Adrenal gland (tissue), 12 donors: ENCODE measurements around the gene TENT4A. TPM values are rescaled to one million over a fixed set of nuclear protein-coding genes. Genes with fewer than 3 reads are reported as not detected.
A peak's percentile ranks its signal among the peaks of the same experiment; 100 is the strongest.

ENCODE experiments used
- DNase-seq, 7 donors: peaks; one replicate each; pipeline ENCODE4 v3.0.0-alpha.2; 2019 to 2020
- H3K27ac ChIP-seq, 5 donors: fragments of 200-600 bp; sonication (generic) in 4 of 5; 1 replicate in 3 of 5; 2 replicates in 2 of 5; pipeline versions ENCODE4 v1.5.1 to v1.8.0; 2016 to 2020; ENCODE audit warnings: mild to moderate bottlenecking in 1 of 5
- H3K27me3 ChIP-seq: fragments of 200-600 bp; 2 replicates; pipeline ENCODE4 v1.8.0; 2021
- H3K36me3 ChIP-seq, 2 donors: fragments of 200-600 bp; replicated peaks in 1 of 2; 1 replicate in 1 of 2; 2 replicates in 1 of 2; pipeline versions ENCODE4 v1.5.1 to v1.8.0; 2018 to 2022
- H3K4me1 ChIP-seq, 2 donors: fragments of 200-600 bp; replicated peaks in 1 of 2; 1 replicate in 1 of 2; 2 replicates in 1 of 2; pipeline versions ENCODE4 v1.5.1 to v1.8.0; 2018 to 2021
- H3K4me3 ChIP-seq, 4 donors: fragments of 200-600 bp; sonication (generic) in 3 of 4; one replicate each; pipeline ENCODE4 v1.5.1; 2016 to 2018
- H3K9me3 ChIP-seq, 3 donors: fragments of 200-600 bp; sonication (generic) in 1 of 3; replicated peaks in 1 of 3; 1 replicate in 2 of 3; 2 replicates in 1 of 3; pipeline versions ENCODE4 v1.5.1 to v1.8.0; 2016 to 2021
- POLR2A ChIP-seq, 2 donors: fragments of 450-650 bp; IDR thresholded peaks; one replicate each; pipeline ENCODE4 v1.6.1; 2017; ENCODE audit warnings: antibody characterized with exemption in 2 of 2, mild to moderate bottlenecking in 2 of 2, moderate library complexity in 1 of 2
- WGBS, 4 donors: extraction: QIAGEN DNeasy Blood & Tissue Kit in 2 of 4; methylation state at CpG; one replicate each; pipeline versions ENCODE4 v1.1.5 to v1.1.7; 2013 to 2017; 5-methylcytosine and 5-hydroxymethylcytosine counted together
- intact Hi-C, 2 donors: fragments of 100-400 bp; cut with DNase I; formaldehyde crosslinking; loops; one replicate each; pipeline versions ENCODE4 v1.14.1 to v1.15.0; 2022 to 2023
- polyA plus RNA-seq, 3 donors: library from polyadenylated mRNA; stranded (reverse); fragments of 200-250 nt in 2 of 3; fragments of 350-450 nt in 1 of 3; fragmentation: Illumina TruSeq in 1 of 3; extraction: RNeasy Lipid Tissue Mini Kit (QIAGEN cat#74804) in 1 of 3; gene quantifications; one replicate each; pipeline ENCODE4 v1.2.3, GENCODE V29; 2013 to 2014
- total RNA-seq, 9 donors: library from RNA; depleted of rRNA in 4 of 9; stranded (reverse); fragments of >200 nt in 4 of 9; fragments of 120-200 nt in 1 of 9; fragmentation: NEBNext Ultra II Directional in 1 of 9; extraction: Animal tissue kit (Norgen Biotek cat#: 25700) in 1 of 9; gene quantifications; one replicate each; pipeline versions ENCODE4 v1.1.0 to v1.2.4, GENCODE V29; 2013 to 2023
- TF ChIP-seq, protein P1 (sequence below), 6 experiments: fragments of 450-650 bp in 4 of 6; fragments of 200-600 bp in 2 of 6; sonication (generic) in 1 of 6; IDR thresholded peaks; 1 replicate in 5 of 6; 2 replicates in 1 of 6; pipeline versions ENCODE4 v1.5.1 to v1.8.0; 2016 to 2021; ENCODE audit warnings: antibody characterized with exemption in 6 of 6, mild to moderate bottlenecking in 2 of 6, moderate library complexity in 1 of 6
- donor health status: healthy with polysubstance abuse.
- donor health status: Bipolar disorder and iron deficiency.
- donor health status: DM: yes; HTN: yes; CAD: no.
- donor health status: DM: no; HTN: no; CAD: no.
- donor health status: DM: no; HTN: no; CAD: no.
- donor health status: DM: yes; HTN: yes; CAD: no.

TENT4A gene
- total and polyA plus RNA-seq, 12 donors: 9.1 to 24.4 (median 14.4) TPM

DNA sequence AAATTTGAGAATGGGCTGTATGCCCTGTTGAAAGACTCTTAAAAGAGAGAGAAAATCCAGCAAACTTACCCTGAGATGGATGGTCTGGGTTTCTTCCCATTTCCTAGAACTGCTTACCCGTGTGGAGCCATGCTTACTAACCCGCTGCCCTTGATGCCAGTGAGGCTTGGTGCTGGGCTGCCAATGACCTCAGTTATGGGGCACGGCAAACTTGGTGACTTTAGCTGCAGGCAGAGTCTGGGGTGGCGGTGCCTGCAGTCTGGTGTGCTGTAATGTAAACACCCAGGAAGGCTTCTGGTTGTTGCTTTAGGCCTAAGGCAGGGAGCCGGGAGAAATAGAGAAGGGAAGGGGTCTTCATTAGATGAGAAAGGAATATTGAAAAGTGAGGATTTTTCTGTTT is 7.3 kb upstream of the TENT4A start:
- Histone ChIP-seq H3K27ac (no peak overlapping the region), H3K4me1 (peaks cover 10 to 19% of the 10 kb centered on the region in 2 donors), H3K9me3 (no peaks in the 10 kb centered on the region), H3K27me3 (no peaks in the 10 kb centered on the region), H3K36me3 (no peaks in the 10 kb centered on the region), H3K4me3 (no peak overlapping the region)
- peak in 1 of 7 donors; percentile 45 for DNase-seq
- 86 to 92% (median 89%) methylated on average over 5 of the region's 5 CpGs for WGBS, 4 donors
- intact Hi-C loops: no loop called here
- no peak for TF ChIP-seq POLR2A (IDR thresholded peaks at IDR 0.05)
- TF ChIP-seq, protein P1, sequence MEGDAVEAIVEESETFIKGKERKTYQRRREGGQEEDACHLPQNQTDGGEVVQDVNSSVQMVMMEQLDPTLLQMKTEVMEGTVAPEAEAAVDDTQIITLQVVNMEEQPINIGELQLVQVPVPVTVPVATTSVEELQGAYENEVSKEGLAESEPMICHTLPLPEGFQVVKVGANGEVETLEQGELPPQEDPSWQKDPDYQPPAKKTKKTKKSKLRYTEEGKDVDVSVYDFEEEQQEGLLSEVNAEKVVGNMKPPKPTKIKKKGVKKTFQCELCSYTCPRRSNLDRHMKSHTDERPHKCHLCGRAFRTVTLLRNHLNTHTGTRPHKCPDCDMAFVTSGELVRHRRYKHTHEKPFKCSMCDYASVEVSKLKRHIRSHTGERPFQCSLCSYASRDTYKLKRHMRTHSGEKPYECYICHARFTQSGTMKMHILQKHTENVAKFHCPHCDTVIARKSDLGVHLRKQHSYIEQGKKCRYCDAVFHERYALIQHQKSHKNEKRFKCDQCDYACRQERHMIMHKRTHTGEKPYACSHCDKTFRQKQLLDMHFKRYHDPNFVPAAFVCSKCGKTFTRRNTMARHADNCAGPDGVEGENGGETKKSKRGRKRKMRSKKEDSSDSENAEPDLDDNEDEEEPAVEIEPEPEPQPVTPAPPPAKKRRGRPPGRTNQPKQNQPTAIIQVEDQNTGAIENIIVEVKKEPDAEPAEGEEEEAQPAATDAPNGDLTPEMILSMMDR (IDR thresholded peaks at IDR 0.05): no peak

DNA sequence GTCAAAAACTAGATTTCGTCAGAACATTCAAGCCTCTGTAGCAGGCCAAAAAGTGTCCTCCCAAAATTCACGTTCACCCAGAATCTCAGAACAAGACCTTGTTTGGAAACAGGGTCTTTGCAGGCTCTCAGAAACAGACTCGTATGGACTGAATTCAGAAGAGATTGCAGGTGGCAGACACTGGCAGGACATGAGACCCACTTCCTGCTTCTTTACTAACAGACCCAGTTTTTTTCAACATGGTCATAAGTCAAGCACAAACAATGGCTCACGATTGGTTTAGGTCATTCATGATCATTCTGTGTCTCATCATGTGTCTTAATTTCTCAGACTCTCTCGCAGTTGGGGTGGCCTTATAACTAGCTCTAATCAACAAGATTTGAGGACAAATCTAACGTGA is 5.4 kb upstream of the TENT4A start:
- Histone ChIP-seq H3K27ac (no peak overlapping the region), H3K36me3 (no peaks in the 10 kb centered on the region), H3K27me3 (no peaks in the 10 kb centered on the region), H3K4me1 (peaks cover 10 to 19% of the 10 kb centered on the region in 2 donors), H3K9me3 (no peaks in the 10 kb centered on the region), H3K4me3 (no peak overlapping the region)
- no peak for DNase-seq
- 67 to 78% (median 76%) methylated on average over 6 of the region's 6 CpGs for WGBS, 4 donors
- no peak for TF ChIP-seq POLR2A (IDR thresholded peaks at IDR 0.05)
- TF ChIP-seq, protein P1 (IDR thresholded peaks at IDR 0.05): no peak
- intact Hi-C loops: no loop called here

DNA sequence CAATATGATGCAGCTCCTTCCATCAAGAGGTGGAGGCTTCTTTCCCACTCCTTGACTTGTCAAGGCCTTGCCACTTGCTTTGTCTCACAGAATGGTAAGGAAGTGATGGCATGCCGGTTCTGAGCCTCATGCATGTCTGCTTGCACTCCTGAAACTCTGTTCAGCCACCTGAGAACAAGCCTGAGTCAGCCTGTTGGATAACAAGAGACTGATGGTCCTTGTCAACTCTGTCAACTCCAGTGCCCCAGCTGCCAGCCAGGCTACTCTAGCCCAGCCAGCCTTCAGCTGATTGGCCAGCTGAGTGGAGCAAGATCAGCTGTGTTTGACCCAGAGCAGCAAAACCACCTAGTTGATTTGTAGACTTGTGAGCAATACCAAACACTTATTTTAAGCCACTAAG is 4.4 kb upstream of the TENT4A start:
- 71 to 100% (median 91%) methylated on average over 1 of the region's 1 CpG for WGBS, 4 donors
- peaks cover 10 to 16% of the 10 kb centered on the region in 2 donors for H3K4me1 ChIP-seq
- H3K4me3 ChIP-seq: no peak overlapping the region
- H3K9me3 ChIP-seq: no peaks in the 10 kb centered on the region
- intact Hi-C loops: no loop called here
- no peaks in the 10 kb centered on the region for H3K27me3 ChIP-seq
- DNase-seq: peak in 1 of 7 donors; percentile 39
- no peak for TF ChIP-seq POLR2A (IDR thresholded peaks at IDR 0.05)
- TF ChIP-seq, protein P1 (IDR thresholded peaks at IDR 0.05): no peak
- no peak overlapping the region for H3K27ac ChIP-seq
- H3K36me3 ChIP-seq: no peaks in the 10 kb centered on the region

DNA sequence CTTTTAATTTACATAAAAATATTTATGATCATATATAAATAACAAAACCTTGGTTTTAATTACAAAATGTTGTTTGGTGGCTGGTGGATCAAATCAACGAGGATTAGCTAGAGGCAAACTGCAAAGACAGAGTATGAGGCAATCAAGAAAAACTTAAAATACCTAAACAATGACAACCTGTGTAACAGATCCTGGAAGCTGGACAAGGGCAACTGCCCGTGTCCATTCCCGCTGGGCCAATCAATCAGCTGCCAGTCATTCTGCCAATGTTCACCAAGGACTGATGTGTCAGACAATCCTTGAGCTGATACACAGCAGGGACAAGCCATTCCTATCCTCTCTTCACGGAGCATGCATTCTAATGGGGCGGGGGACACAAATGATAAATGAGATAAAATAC is 3.2 kb upstream of the TENT4A start:
- no peaks in the 10 kb centered on the region for H3K9me3 ChIP-seq
- WGBS, 4 donors: 55 to 68% (median 60%) methylated on average over 5 of the region's 5 CpGs
- TF ChIP-seq, protein P1 (IDR thresholded peaks at IDR 0.05): no peak
- no peaks in the 10 kb centered on the region for H3K36me3 ChIP-seq
- H3K27me3 ChIP-seq: no peaks in the 10 kb centered on the region
- intact Hi-C loops: loop anchor here in 1 of 2 donors (10.0 kb wide), 1 partner anchor 75 kb away; the partner anchor contains the start of genes NSUN2 and SRD5A1
- DNase-seq: peak in 1 of 7 donors; percentile 50
- H3K4me1 ChIP-seq: peaks cover 5 to 6% of the 10 kb centered on the region in 2 donors
- H3K27ac ChIP-seq: no peak overlapping the region
- no peak overlapping the region for H3K4me3 ChIP-seq
